ENCODE results near the gene DLL3.

DLL3 gene

DNA sequence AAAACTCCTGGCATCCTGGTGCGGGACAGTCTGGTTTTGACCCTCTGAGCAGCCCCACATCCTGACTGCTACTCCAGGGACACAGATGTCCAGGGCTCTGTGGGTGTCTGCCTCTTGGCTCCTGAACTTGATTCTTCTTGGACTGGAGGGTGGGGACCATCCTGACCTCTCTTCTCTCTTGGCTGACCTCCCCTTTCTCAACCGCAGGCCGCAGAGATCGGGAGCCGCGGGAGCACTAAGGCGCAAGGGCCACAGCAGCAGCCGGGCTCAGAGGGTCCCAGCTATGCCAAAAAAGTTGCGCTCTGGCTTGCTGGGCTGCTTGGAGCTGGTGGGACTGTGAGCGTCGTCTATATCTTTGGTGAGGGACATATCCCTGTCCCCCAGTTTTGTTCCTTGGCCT is 17.1 kb upstream of the DLL3 start:
- DNase-seq (ENCODE audit: low read depth): no peak

DNA sequence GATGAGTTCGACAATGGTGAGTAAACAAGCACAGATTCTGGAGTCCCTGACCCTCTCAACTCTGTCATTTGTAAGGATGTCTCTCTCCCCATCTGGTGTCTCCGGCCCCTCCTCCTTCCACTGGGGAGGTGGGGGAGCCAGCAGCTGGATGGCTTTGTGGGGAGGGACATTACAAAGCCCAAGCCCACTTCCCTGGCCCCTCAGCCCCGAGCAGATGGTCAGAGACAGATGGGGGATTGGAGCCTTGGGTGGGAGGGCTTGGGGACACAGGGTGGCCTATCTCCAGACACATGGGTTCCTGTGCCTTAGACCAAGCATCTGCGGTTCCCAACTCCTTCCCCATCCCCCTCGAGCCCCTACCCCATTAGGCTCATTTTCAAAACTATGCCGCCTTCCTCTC is 15.6 kb upstream of the DLL3 start:
- DNase-seq (ENCODE audit: low read depth): no peak

- no peak for DNase-seq (ENCODE audit: low read depth)
These were observed 9.0 kb upstream of the DLL3 start for GRCh38 chr19:39489756-39490155.

GRCh38 chr19:39492225-39492624 is 6.5 kb upstream of the DLL3 start:
- no peak for DNase-seq (ENCODE audit: low read depth)

DNA sequence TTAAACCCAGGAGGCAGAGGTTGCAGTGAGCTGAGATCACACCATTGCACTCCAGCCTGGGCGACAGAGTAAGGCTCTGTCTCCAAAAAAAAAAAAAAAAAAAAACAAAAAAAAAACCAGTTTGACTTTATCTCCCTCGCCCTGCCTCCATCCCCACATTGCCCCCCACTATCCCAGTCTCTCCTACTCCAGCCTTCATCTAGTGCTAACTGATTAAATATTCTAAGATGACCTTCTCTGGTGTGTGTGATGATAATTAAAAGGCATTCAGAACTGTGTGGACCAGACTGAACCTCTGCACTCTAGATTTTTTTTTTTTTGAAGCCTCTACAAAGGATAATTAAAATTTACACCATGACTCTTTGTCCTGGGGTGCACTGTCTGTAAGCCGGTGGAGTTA is 6.0 kb upstream of the DLL3 start:
- no peak for DNase-seq (ENCODE audit: low read depth)

GRCh38 chr19:39494661-39495060 is 4.1 kb upstream of the DLL3 start:
- DNase-seq (ENCODE audit: low read depth): no peak

- no peak for DNase-seq (ENCODE audit: low read depth)
These were observed 2.7 kb upstream of the DLL3 start for GRCh38 chr19:39496063-39496462.

DNA sequence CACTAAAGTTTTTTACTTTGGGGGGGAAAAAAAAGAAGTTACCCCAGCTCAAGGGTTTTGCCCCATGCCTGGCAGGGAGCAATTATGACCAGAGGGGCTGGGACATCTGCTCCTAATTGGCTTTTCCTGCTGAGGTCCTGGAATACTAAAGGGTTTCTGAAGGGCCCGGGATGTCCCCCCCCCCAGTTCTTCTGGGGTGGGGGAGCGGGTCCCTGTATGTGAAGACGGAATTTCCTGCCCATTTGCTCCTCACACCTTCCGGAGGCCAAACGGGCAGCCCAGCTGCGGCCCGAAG is 1.1 kb upstream of the DLL3 start:
- no peak for DNase-seq (ENCODE audit: low read depth)

DNA sequence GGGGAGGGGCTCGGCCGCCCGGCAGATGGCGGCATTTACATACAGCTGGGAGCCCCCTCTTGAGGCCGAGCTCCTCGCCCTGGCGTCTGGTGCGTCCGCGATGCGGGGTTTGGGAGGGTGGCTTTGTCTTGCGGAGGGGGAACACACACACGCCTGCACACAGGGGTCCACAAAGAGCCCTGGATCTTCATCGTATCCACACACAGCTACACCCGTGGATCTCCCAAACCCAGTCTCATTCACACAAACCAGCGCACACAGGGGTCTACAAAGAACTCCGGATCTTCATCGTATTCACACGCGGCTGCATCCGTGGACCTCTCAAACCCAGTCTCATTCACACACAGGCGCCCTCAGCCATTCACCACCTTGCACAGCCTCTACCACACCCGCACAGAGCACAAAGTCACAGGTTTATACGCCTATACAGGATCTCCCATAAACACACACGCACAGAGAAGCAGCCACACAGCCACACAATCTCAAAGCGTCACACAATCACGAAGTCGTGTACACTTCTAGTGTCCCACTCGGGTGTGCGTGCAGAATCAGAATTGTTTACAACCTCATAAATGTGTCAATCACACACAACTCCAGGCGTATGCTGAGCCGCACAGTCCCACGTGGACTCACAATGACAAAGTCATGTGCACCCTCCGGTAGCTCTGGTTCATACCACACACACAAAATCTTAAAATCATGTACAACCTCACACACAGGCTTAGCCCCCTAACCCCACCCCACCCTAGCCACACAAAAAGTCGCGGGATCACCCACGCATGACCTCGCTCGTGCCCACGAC is 550 bp upstream of the DLL3 start:
- DNase-seq (ENCODE audit: low read depth): no peak

DNA sequence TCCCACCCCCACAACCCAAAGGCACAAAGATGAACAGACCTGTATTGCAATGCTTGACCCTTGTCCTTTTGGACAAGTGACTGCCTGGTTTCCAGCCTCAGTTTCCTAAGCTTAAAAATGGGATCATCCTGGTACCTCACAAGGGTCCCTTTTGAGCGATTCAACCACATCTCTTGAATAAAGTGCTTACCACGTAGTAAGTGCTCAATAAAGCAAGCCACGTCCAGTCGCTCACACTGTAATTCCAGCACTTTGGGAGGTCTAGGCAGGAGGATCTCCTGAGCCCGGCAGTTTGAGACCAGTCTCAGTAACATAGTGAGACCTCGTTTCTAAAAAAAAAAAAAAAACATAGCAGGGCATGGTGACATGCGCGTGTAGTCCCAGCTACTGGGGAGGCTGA is 1.2 kb downstream of the DLL3 start:
- DNase-seq (ENCODE audit: low read depth): no peak

DNA sequence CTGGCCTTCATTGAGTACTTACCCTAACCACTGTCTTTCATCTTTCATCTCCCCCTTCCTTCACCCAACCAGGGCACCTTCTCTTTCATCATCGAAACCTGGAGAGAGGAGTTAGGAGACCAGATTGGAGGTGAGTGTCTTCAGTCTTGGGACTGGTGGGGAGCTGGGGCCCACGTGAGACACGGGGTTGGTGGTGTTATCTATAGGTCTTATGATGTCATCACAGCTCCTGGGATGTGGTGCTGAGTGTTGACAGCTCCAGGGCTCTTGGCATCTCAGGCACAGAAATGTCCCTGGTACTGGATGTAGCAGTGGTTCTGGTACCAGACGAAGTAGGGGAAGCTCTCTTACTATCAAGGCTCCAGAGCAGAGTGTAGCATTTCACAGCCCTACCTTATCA is 1.8 kb downstream of the DLL3 start:
- DNase-seq (ENCODE audit: low read depth): no peak

GRCh38 chr19:39501340-39501739 is 2.6 kb downstream of the DLL3 start:
- no peak for DNase-seq (ENCODE audit: low read depth)

DNA sequence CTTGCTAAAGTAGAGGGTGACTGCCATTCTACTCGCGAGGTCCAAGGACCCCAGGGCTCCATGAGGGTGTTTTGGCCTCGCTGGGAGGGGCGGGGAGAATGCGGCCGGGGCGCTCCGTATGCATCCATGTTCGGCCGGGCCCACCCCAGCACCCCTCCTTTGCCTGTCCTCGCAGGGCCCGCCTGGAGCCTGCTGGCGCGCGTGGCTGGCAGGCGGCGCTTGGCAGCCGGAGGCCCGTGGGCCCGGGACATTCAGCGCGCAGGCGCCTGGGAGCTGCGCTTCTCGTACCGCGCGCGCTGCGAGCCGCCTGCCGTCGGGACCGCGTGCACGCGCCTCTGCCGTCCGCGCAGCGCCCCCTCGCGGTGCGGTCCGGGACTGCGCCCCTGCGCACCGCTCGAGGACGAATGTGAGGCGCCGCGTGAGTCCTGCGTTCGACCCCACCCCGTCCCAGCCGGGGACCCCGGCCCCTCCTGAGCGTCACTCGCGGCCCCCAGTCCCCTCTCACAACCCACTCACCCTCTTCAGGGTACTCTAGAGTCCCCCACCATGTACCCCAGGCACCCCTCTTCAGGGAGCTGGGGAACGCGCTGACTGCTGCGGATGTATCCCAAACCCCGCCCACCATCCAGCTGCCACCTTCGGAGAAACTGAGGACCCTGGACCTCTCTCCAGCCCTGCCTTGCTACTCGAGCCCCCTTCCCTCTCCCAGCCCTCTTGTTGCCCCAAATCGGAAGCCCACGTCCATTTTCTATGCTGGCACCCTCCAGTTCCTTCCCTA is 4.1 kb downstream of the DLL3 start:
- peak; percentile 67 for DNase-seq (ENCODE audit: low read depth)

- no peak for DNase-seq (ENCODE audit: low read depth)
These were observed 7.8 kb downstream of the DLL3 start for GRCh38 chr19:39506598-39506943.

GRCh38 chr19:39506944-39507714 is 8.4 kb downstream of the DLL3 start:
- no peak for DNase-seq (ENCODE audit: low read depth)

GRCh38 chr19:39507715-39508364 is 9.1 kb downstream of the DLL3 start:
- no peak for DNase-seq (ENCODE audit: low read depth)

- no peak for DNase-seq (ENCODE audit: low read depth)
These were observed 9.9 kb downstream of the DLL3 start for GRCh38 chr19:39508629-39509028.

GRCh38 chr19:39509233-39509632 is 10.5 kb downstream of the DLL3 start:
- no peak for DNase-seq (ENCODE audit: low read depth)

GRCh38 chr19:39512988-39513387 is 14.2 kb downstream of the DLL3 start:
- DNase-seq (ENCODE audit: low read depth): no peak

DNA sequence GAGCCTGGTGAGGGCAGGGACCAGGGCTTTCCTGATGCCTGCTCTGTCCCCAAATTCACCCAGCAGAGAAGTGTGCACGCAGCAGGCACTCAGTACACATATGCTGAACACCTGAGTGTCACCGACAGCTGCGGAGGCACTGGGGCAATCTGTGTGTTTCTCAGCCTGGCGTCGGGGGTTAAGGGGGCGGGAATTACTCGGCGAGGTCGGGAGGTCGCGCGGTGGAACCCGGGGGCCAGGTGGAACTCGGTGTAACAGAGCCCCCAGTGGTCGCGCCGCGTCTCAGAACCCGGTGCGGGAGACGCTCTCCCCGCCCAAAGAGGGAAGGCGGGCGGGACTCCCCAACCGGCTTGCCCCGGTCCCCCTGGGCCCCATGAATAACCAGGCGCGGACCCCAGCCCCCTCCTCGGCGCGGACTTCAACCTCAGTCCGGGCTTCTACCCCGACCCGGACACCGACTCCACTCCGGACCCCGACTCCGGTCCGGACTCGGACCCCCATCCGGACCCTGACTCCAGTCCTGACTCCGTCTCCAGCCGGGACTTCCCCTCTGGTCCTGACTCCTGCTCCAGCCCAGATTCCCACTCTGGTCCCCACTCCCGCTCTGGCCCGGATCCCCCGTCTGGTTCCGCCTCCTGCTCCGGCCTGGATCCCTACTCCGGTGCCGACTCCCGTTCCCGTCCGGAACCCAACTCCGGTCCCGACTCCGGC is 16.2 kb downstream of the DLL3 start, which contains the start of gene SELENOV:
TSS of gene SELENOV (plus strand) at position 300 of the 711 bp plus-strand sequence. CDS start at position 374, 74 bp downstream.
- no peak for DNase-seq (ENCODE audit: low read depth)

DNA sequence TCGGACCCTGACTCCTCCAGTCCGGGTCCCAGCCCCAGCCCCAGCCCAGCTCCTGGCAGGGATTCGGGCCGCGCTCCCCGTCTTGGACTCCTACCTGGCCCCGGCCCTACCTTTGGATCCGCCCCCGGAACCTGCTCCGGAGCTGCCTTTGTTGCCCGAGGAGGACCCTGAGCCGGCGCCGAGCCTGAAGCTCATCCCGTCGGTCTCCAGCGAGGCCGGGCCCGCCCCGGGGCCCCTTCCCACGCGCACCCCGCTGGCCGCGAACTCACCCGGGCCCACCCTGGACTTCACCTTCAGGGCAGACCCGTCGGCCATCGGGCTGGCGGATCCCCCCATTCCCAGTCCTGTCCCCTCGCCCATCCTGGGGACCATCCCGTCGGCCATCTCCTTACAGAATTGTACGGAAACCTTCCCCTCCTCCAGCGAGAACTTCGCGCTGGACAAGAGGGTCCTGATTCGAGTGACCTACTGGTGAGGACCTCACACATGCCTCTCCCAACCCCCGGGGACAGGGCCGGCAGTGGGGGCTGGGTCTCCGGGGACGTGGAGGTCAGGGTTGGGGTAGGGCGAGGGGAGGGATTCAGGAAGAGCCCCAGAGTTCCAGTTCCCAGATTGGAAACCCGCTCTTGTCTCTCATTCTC is 16.9 kb downstream of the DLL3 start:
- DNase-seq (ENCODE audit: low read depth): no peak

Data from activated T-helper 1 cell treated with Interleukin-2 at 50 U/mL for 16 hours (primary cell).